OCI-LY7 (cell line): ENCODE measurements around the gene USP32. TPM values are rescaled to one million over a fixed set of nuclear protein-coding genes. Genes with fewer than 3 reads are reported as not detected.

Experiments
- BruUV-seq: library from RNA; stranded (reverse); fragments of 400-500 nt; replicated peaks from 2 replicates; lab custom pipeline; 2021; lab: Mats Ljungman, UMichigan
- CTCF ChIA-PET: fragments of 300-600 bp; sonication (Branson Sonifier 250); formaldehyde crosslinking; loops from one replicate; lab custom pipeline; 2022; ENCODE audit warnings: antibody characterized with exemption; ENCODE audit not compliant: unreplicated experiment; lab: Charles Lee
- POLR2A ChIA-PET: fragments of 300-600 bp; sonication (Branson Sonifier 250); formaldehyde crosslinking; loops from one replicate; lab custom pipeline; 2022; ENCODE audit warnings: antibody characterized with exemption; lab: Charles Lee
- DNase-seq: peaks from one replicate; pipeline ENCODE4 v3.0.0-alpha.2; 2015; ENCODE audit warnings: low spot score
- H2AFZ ChIP-seq: fragments of 200-600 bp; sonication (generic), shearing (Covaris generic); 2 replicates; pipeline ENCODE4 v1.6.1; 2014; ENCODE audit warnings: mild to moderate bottlenecking, antibody characterized with exemption, low read length, moderate library complexity
- H3K27ac ChIP-seq: fragments of 200-600 bp; sonication (generic); 2 replicates; pipeline ENCODE4 v1.5.1; 2014; ENCODE audit warnings: mixed run types, low read depth, mild to moderate bottlenecking, moderate library complexity, low read length, inconsistent platforms; ENCODE audit not compliant: poor library complexity, severe bottlenecking
- H3K36me3 ChIP-seq: fragments of 200-600 bp; sonication (generic); 2 replicates; pipeline ENCODE4 v1.6.1; 2014; ENCODE audit warnings: mild to moderate bottlenecking, antibody characterized with exemption, low read length, moderate library complexity, mixed read lengths; ENCODE audit not compliant: insufficient read depth
- H3K4me1 ChIP-seq: fragments of 200-600 bp; sonication (generic); 2 replicates; pipeline ENCODE4 v1.5.1; 2014; ENCODE audit warnings: mild to moderate bottlenecking, low read length; ENCODE audit not compliant: insufficient read depth, poor library complexity, severe bottlenecking
- H3K4me2 ChIP-seq: fragments of 200-600 bp; sonication (generic); 2 replicates; pipeline ENCODE4 v1.6.1; 2014; ENCODE audit warnings: mild to moderate bottlenecking, low read length
- H3K4me3 ChIP-seq: fragments of 200-600 bp; sonication (generic); 2 replicates; pipeline ENCODE4 v1.5.1; 2014; ENCODE audit warnings: mild to moderate bottlenecking, low read depth, low read length; ENCODE audit not compliant: poor library complexity, severe bottlenecking
- H3K79me2 ChIP-seq: fragments of 200-600 bp; sonication (generic); 2 replicates; pipeline ENCODE4 v1.6.1; 2016; ENCODE audit warnings: low read depth, mild to moderate bottlenecking, low read length, moderate library complexity, mixed read lengths; ENCODE audit not compliant: insufficient read depth
- H3K9me2 ChIP-seq: fragments of 200-600 bp; sonication (generic); 2 replicates; pipeline ENCODE4 v1.6.1; 2016; ENCODE audit warnings: mild to moderate bottlenecking, low read length, mixed read lengths; ENCODE audit not compliant: insufficient read depth
- H3K9me3 ChIP-seq: fragments of 200-600 bp; sonication (generic); 2 replicates; pipeline ENCODE4 v1.6.1; 2014; ENCODE audit warnings: mild to moderate bottlenecking, mixed run types, low read length, mixed read lengths
- H4K20me1 ChIP-seq: fragments of 200-600 bp; sonication (generic); 2 replicates; pipeline ENCODE4 v1.6.1; 2014; ENCODE audit warnings: mild to moderate bottlenecking, antibody characterized with exemption, low read length, moderate library complexity, mixed read lengths; ENCODE audit not compliant: insufficient read depth
- EZH2phosphoT487 ChIP-seq: fragments of 200-600 bp; sonication (generic); IDR thresholded peaks from 2 replicates; pipeline ENCODE4 v1.6.1; 2018; ENCODE audit warnings: low read depth, borderline replicate concordance, mild to moderate bottlenecking, mixed run types, antibody characterized with exemption, low read length, moderate library complexity, mixed read lengths
- intact Hi-C: fragments of 100-400 bp; cut with micrococcal nuclease; formaldehyde crosslinking; loops from one replicate; pipeline ENCODE4 v1.10.0; 2022; ENCODE audit not compliant: unreplicated experiment
- total RNA-seq, 2 experiments: library from RNA; depleted of rRNA in 1 of 2; stranded (reverse); fragments of >200 nt in 1 of 2; shearing (Covaris generic) in 1 of 2; gene quantifications; 2 replicates each; pipeline ENCODE4 v1.2.3, GENCODE V29; 2014 to 2022
- TF ChIP-seq, protein P1 (sequence below): fragments of 200-600 bp; sonication (generic); conservative IDR thresholded peaks from 2 replicates; pipeline ENCODE4 v1.5.1; 2014; ENCODE audit warnings: mild to moderate bottlenecking, antibody characterized with exemption, low read length, moderate library complexity, mixed read lengths

The USP32 gene
- total RNA-seq, 2 experiments from 2014 or later = 16.9 to 28.0 TPM

DNA sequence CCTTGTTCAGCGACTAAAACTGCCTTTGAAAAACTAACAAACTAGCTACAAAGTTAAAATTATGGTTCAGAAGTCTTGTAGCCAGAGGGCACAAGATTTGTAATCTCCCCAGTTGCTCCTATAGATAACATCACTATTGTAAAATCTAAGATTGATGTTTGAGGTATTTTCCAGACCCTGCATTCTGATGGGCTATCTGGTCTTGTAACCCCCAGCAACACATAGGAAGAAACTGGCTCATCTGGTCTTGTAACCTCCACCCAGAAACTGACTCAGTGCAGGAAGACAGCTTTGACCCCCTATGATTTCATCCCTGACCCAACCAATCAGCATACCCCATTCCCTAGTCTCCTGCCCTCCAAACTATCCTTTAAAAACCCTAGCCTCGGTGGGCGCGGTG lies 18.1 kb upstream of the USP32 start:
- Histone ChIP-seq H2AFZ (no peak overlapping the region), H3K9me3 (0 out of 2 replicates have a peak, but pooled peaks cover 7% of the 10 kb centered on the region), H4K20me1 (no peaks in the 10 kb centered on the region), H3K79me2 (no peaks in the 10 kb centered on the region), H3K27ac (no peak overlapping the region), H3K4me3 (no peak overlapping the region), H3K36me3 (no peaks in the 10 kb centered on the region), H3K4me1 (no peaks in the 10 kb centered on the region), H3K4me2 (no peak overlapping the region), H3K9me2 (no peaks in the 10 kb centered on the region)
- no TSS peak for BruUV-seq
- DNase-seq = no peak
- POLR2A ChIA-PET = no interaction called here
- CTCF ChIA-PET = no interaction called here
- intact Hi-C loops = no loop called here
- no peak for TF ChIP-seq EZH2phosphoT487
- TF ChIP-seq, protein P1, sequence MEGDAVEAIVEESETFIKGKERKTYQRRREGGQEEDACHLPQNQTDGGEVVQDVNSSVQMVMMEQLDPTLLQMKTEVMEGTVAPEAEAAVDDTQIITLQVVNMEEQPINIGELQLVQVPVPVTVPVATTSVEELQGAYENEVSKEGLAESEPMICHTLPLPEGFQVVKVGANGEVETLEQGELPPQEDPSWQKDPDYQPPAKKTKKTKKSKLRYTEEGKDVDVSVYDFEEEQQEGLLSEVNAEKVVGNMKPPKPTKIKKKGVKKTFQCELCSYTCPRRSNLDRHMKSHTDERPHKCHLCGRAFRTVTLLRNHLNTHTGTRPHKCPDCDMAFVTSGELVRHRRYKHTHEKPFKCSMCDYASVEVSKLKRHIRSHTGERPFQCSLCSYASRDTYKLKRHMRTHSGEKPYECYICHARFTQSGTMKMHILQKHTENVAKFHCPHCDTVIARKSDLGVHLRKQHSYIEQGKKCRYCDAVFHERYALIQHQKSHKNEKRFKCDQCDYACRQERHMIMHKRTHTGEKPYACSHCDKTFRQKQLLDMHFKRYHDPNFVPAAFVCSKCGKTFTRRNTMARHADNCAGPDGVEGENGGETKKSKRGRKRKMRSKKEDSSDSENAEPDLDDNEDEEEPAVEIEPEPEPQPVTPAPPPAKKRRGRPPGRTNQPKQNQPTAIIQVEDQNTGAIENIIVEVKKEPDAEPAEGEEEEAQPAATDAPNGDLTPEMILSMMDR = no peak

DNA sequence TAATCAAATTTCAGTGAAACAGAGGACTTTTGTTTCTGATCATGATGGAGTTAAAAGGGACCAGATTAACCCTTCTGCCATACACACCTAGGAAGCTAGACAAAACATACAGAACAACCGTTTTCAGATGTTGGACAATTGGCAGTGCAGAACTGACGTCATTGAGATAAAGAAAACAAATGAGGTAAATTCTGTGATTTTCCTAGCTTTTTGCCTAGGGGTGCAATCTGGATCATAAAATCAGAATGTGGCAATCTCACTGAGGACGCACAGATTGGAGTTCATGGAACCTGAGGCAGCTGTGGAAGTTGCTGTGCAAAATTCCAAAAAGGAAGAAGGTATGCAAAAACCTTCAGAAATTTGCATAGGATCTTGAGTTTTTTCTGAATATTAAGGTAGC lies 15.0 kb upstream of the USP32 start:
- H3K36me3 ChIP-seq = no peaks in the 10 kb centered on the region
- no peak overlapping the region for H3K4me3 ChIP-seq
- H2AFZ ChIP-seq = no peak overlapping the region
- no peak for TF ChIP-seq EZH2phosphoT487
- TF ChIP-seq, protein P1 = no peak
- no TSS peak for BruUV-seq
- ChIA-PET POLR2A (interaction anchor here (0.7 to 0.8 kb wide), 2 partner anchors 8 to 14 kb away, joined by 3 to 8 read pairs; no protein-coding TSS in a partner anchor), CTCF (no interaction called here)
- H3K4me1 ChIP-seq = no peaks in the 10 kb centered on the region
- H3K9me3 ChIP-seq = 0 out of 2 replicates have a peak, but pooled peaks cover 7% of the 10 kb centered on the region
- no peak overlapping the region for H3K4me2 ChIP-seq
- no peak for DNase-seq
- no peaks in the 10 kb centered on the region for H3K9me2 ChIP-seq
- H3K79me2 ChIP-seq = no peaks in the 10 kb centered on the region
- intact Hi-C loops = no loop called here
- no peak overlapping the region for H3K27ac ChIP-seq
- H4K20me1 ChIP-seq = no peaks in the 10 kb centered on the region

DNA sequence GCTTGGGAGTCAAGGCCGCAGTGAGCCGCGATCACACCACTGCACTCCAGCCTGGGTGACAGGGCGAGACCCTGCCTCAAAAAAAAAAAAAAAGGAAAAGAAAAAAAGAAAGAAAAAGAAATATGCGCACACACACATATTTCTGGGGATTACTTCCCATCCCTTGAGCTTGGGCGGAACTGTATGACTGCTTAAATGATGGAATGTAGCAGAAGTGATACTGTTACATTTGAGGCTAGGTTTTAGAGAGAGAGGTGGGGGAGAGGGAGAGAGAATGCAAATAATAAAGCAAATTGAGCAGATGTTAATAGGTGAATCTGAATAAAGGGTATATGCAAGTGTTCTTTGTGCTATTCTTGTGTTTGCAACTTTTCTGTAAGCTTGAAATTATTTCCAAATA lies 12.0 kb upstream of the USP32 start:
- H3K9me3 ChIP-seq = no peaks in the 10 kb centered on the region
- DNase-seq = no peak

More for the DNA sequence above, 12.0 kb upstream of the USP32 start:
- no TSS peak for BruUV-seq
- intact Hi-C loops = no loop called here
- no peaks in the 10 kb centered on the region for H3K36me3 ChIP-seq
- no peak overlapping the region for H3K4me2 ChIP-seq
- no peaks in the 10 kb centered on the region for H3K79me2 ChIP-seq
- ChIA-PET POLR2A (no interaction called here), CTCF (no interaction called here)
- no peaks in the 10 kb centered on the region for H3K9me2 ChIP-seq
- no peaks in the 10 kb centered on the region for H3K4me1 ChIP-seq
- no peak overlapping the region for H2AFZ ChIP-seq
- H3K4me3 ChIP-seq = no peak overlapping the region
- H3K27ac ChIP-seq = no peak overlapping the region
- TF ChIP-seq EZH2phosphoT487 = no peak
- TF ChIP-seq, protein P1 = no peak
- H4K20me1 ChIP-seq = no peaks in the 10 kb centered on the region
